Fibroblast of the aortic adventitia (primary cell): ENCODE measurements around the gene PIP5K1C. TPM values are rescaled to one million over a fixed set of nuclear protein-coding genes. Genes with fewer than 3 reads are reported as not detected.
"Not testable (repeated sequence)": the region's sequence is repeated elsewhere in the genome, so short reads cannot be mapped to it uniquely, and the experiment has no call there.

Experiments used
- DNase-seq: peaks from one replicate; pipeline ENCODE4 v3.0.0-alpha.2; 2010; ENCODE audit warnings: low read depth
- H3K4me3 ChIP-seq: 2 replicates; pipeline ENCODE4 v1.5.1; 2011; ENCODE audit warnings: low read depth, mild to moderate bottlenecking, control low read depth, low read length, moderate library complexity
- CTCF ChIP-seq: IDR thresholded peaks from 2 replicates; pipeline ENCODE4 v1.5.1; 2011; ENCODE audit warnings: mild to moderate bottlenecking, low read length, control low read depth, inconsistent platforms; ENCODE audit not compliant: insufficient read depth
- total RNA-seq: library from RNA; depleted of rRNA; stranded (reverse); fragments of >200 nt; gene quantifications from 2 replicates; pipeline ENCODE4 v1.2.3, GENCODE V29; 2012; ENCODE audit warnings: low replicate concordance

PIP5K1C gene
- total RNA-seq, 1 donor = 32.2 TPM

- no peak for TF ChIP-seq CTCF
- H3K4me3 ChIP-seq = no peak overlapping the region
- DNase-seq = no peak
Measured at GRCh38 chr19:3649888-3650287, 50.4 kb downstream of the PIP5K1C start.

GRCh38 chr19:3648037-3648905 lies 52.0 kb downstream of the PIP5K1C start:
- DNase-seq = no peak
- no peak for TF ChIP-seq CTCF
- no peak overlapping the region for H3K4me3 ChIP-seq

GRCh38 chr19:3647102-3647501 lies 53.2 kb downstream of the PIP5K1C start:
- not testable (repeated sequence) for H3K4me3 ChIP-seq, DNase-seq

- DNase-seq = no peak
- TF ChIP-seq CTCF = no peak
- no peak overlapping the region for H3K4me3 ChIP-seq
Measured at GRCh38 chr19:3646336-3647092, 53.8 kb downstream of the PIP5K1C start.

- DNase-seq = no peak
- no peak for TF ChIP-seq CTCF
- H3K4me3 ChIP-seq = no peak overlapping the region
Measured at GRCh38 chr19:3645726-3646125, 54.5 kb downstream of the PIP5K1C start.

GRCh38 chr19:3645067-3645396 lies 55.2 kb downstream of the PIP5K1C start:
- TF ChIP-seq CTCF = no peak
- DNase-seq = no peak
- H3K4me3 ChIP-seq = no peak overlapping the region

GRCh38 chr19:3644351-3645066 lies 55.8 kb downstream of the PIP5K1C start:
- peak; percentile 39 for DNase-seq
- no peak for TF ChIP-seq CTCF
- no peak overlapping the region for H3K4me3 ChIP-seq
